Testis (tissue), 3 donors: ENCODE measurements around the gene MB21D2. TPM values are rescaled to one million over a fixed set of nuclear protein-coding genes. Genes with fewer than 3 reads are reported as not detected.

Experiments used
- DNase-seq: peaks from one replicate; pipeline ENCODE4 v3.0.0-alpha.2; 2019
- H3K27ac ChIP-seq, 2 donors: fragments of 200-600 bp; sonication (generic); one replicate each; pipeline ENCODE4 v1.5.1; 2019
- H3K27me3 ChIP-seq: fragments of 200-600 bp; sonication (generic); one replicate; pipeline ENCODE4 v1.5.1; 2019
- H3K36me3 ChIP-seq: fragments of 200-600 bp; sonication (generic); one replicate; pipeline ENCODE4 v1.5.1; 2017; ENCODE audit warnings: low read depth; ENCODE audit errors: missing control alignments
- H3K4me1 ChIP-seq: fragments of 200-600 bp; sonication (generic); one replicate; pipeline ENCODE4 v1.5.1; 2019
- H3K4me3 ChIP-seq, 2 donors: fragments of 200-600 bp; sonication (generic); one replicate each; pipeline ENCODE4 v1.5.1; 2017 to 2019
- H3K9me3 ChIP-seq: fragments of 200-600 bp; sonication (generic); one replicate; pipeline ENCODE4 v1.5.1; 2017
- CTCF ChIP-seq, 3 experiments: fragments of 450-650 bp in 2 of 3; fragments of 200-600 bp in 1 of 3; sonication (generic) in 1 of 3; IDR thresholded peaks; one replicate each; pipeline ENCODE4 v1.5.1; 2016 to 2019; ENCODE audit warnings: antibody characterized with exemption in 3 of 3, mild to moderate bottlenecking in 2 of 3, moderate library complexity in 1 of 3
- POLR2A ChIP-seq: fragments of 450-650 bp; IDR thresholded peaks from one replicate; pipeline ENCODE4 v1.6.1; 2017; ENCODE audit warnings: antibody characterized with exemption, mild to moderate bottlenecking, moderate library complexity
- WGBS, 2 donors: methylation state at CpG; one replicate each; pipeline ENCODE4 v1.1.5; 2018; 5-methylcytosine and 5-hydroxymethylcytosine counted together
- intact Hi-C: fragments of 100-400 bp; cut with DNase I; formaldehyde crosslinking; loops from one replicate; pipeline ENCODE4 v1.15.1; 2023; ENCODE audit warnings: low total_unique reads
- polyA plus RNA-seq: library from polyadenylated mRNA; stranded (reverse); fragments of 350-450 nt; fragmentation: Illumina TruSeq; extraction: RNeasy Lipid Tissue Mini Kit (QIAGEN cat#74804); gene quantifications from one replicate; pipeline ENCODE4 v1.2.3, GENCODE V29; 2014; ENCODE audit warnings: low read depth, low replicate concordance; ENCODE audit not compliant: insufficient read depth
- total RNA-seq, 2 donors: library from RNA; depleted of rRNA; stranded (reverse); fragments of >200 nt; gene quantifications; one replicate each; pipeline ENCODE4 v1.2.3, GENCODE V29; 2016

The MB21D2 gene
- total and polyA plus RNA-seq, 3 donors from 2014 or later = 13.4 to 29.2 (median 23.9) TPM

GRCh38 chr3:192862408-192863090, 55.1 kb downstream of the MB21D2 start:
- H3K27me3 ChIP-seq = no peaks in the 10 kb centered on the region
- H3K4me1 ChIP-seq = peaks cover 6% of the 10 kb centered on the region
- H3K27ac ChIP-seq = no peak overlapping the region
- H3K4me3 ChIP-seq = no peak overlapping the region
- no peaks in the 10 kb centered on the region for H3K36me3 ChIP-seq
- intact Hi-C loops = no loop called here
- no peak for DNase-seq
- TF ChIP-seq POLR2A = no peak
- 96% methylated on average over 7 of the region's 7 CpGs for WGBS, 2 donors
- no peaks in the 10 kb centered on the region for H3K9me3 ChIP-seq

GRCh38 chr3:192861972-192862371, 55.7 kb downstream of the MB21D2 start:
- Histone ChIP-seq H3K4me1 (no peaks in the 10 kb centered on the region), H3K4me3 (no peak overlapping the region), H3K27ac (no peak overlapping the region), H3K9me3 (no peaks in the 10 kb centered on the region), H3K27me3 (no peaks in the 10 kb centered on the region), H3K36me3 (no peaks in the 10 kb centered on the region)
- 84 to 89% methylated on average over 2 of the region's 2 CpGs for WGBS, 2 donors
- DNase-seq = no peak
- TF ChIP-seq POLR2A = no peak
- no peak for TF ChIP-seq CTCF (IDR thresholded peaks at IDR 0.05)
- intact Hi-C loops = no loop called here

- intact Hi-C loops = no loop called here
- TF ChIP-seq CTCF (IDR thresholded peaks at IDR 0.05) (no peak), POLR2A (no peak)
- Histone ChIP-seq H3K27me3 (no peaks in the 10 kb centered on the region), H3K4me1 (no peaks in the 10 kb centered on the region), H3K36me3 (no peaks in the 10 kb centered on the region), H3K9me3 (no peaks in the 10 kb centered on the region), H3K4me3 (no peak overlapping the region), H3K27ac (no peak overlapping the region)
- peak; percentile 43 for DNase-seq
- WGBS, 2 donors = 56 to 83% methylated on average over 2 of the region's 2 CpGs
These were observed 57.2 kb downstream of the MB21D2 start for GRCh38 chr3:192860454-192860853.

GRCh38 chr3:192858849-192859585, 58.6 kb downstream of the MB21D2 start:
- no peak for DNase-seq
- no peak overlapping the region for H3K4me3 ChIP-seq
- TF ChIP-seq POLR2A (no peak), CTCF (IDR thresholded peaks at IDR 0.05) (no peak)
- no peaks in the 10 kb centered on the region for H3K9me3 ChIP-seq
- H3K36me3 ChIP-seq = no peaks in the 10 kb centered on the region
- no peak overlapping the region for H3K27ac ChIP-seq
- no peaks in the 10 kb centered on the region for H3K27me3 ChIP-seq
- no peaks in the 10 kb centered on the region for H3K4me1 ChIP-seq
- 68 to 70% methylated on average over 9 of the region's 9 CpGs for WGBS, 2 donors
- intact Hi-C loops = no loop called here

- peaks cover 1% of the 10 kb centered on the region for H3K4me1 ChIP-seq
- no peaks in the 10 kb centered on the region for H3K9me3 ChIP-seq
- TF ChIP-seq POLR2A (no peak), CTCF (IDR thresholded peaks at IDR 0.05) (no peak)
- H3K4me3 ChIP-seq = no peak overlapping the region
- no peaks in the 10 kb centered on the region for H3K36me3 ChIP-seq
- peak; percentile 28 for DNase-seq
- H3K27me3 ChIP-seq = no peaks in the 10 kb centered on the region
- intact Hi-C loops = no loop called here
- no peak overlapping the region for H3K27ac ChIP-seq
- 57 to 63% methylated on average over 7 of the region's 7 CpGs for WGBS, 2 donors
These were observed 60.4 kb downstream of the MB21D2 start for GRCh38 chr3:192857260-192857661.
